ENCODE measurements around the gene C1orf210.

C1orf210 gene

DNA sequence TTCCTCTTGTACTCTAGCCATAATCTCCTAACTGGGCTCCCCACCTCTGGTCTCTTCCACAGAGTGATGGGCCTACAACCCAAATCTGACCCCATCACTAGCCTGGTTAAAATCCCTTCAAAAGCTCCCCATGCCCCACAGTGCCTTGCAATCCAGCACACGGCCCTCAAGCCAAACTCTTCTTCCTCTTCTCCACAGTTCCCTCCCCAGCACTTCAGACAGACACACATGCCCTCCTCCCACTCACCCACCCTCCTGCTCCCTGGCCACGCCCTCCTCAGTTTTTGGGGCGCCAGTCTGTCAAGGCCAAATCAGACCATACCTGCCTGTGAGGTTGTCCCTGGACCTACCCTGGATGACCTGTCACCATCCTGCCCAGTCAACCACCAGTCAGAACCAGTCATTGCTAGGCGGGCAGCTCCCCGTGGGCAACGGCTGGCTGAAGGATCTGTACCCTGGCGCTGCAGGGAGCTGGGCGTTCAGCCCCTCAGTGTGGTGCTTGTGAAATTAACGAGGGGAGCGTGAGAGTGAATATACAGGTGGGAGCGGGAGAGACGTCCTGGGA, 753 bp downstream of the C1orf210 start:
- POLR2A ChIA-PET = no interaction called here
- CTCF ChIA-PET = interaction anchor here (0.8 kb wide), 1 partner anchor 9 kb away, joined by 3 read pairs; no protein-coding TSS in a partner anchor
- no peak overlapping the region for H3K4me3 ChIP-seq (ENCODE audit: low read depth, low read length)
- TF ChIP-seq, protein P1, sequence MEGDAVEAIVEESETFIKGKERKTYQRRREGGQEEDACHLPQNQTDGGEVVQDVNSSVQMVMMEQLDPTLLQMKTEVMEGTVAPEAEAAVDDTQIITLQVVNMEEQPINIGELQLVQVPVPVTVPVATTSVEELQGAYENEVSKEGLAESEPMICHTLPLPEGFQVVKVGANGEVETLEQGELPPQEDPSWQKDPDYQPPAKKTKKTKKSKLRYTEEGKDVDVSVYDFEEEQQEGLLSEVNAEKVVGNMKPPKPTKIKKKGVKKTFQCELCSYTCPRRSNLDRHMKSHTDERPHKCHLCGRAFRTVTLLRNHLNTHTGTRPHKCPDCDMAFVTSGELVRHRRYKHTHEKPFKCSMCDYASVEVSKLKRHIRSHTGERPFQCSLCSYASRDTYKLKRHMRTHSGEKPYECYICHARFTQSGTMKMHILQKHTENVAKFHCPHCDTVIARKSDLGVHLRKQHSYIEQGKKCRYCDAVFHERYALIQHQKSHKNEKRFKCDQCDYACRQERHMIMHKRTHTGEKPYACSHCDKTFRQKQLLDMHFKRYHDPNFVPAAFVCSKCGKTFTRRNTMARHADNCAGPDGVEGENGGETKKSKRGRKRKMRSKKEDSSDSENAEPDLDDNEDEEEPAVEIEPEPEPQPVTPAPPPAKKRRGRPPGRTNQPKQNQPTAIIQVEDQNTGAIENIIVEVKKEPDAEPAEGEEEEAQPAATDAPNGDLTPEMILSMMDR (IDR thresholded peaks at IDR 0.05; ENCODE audit: insufficient read depth, low read length, missing control alignments) = no peak
- no peak for DNase-seq (ENCODE audit: low read depth, low spot score)

- H3K4me3 ChIP-seq (ENCODE audit: low read depth, low read length) = no peak overlapping the region
- TF ChIP-seq, protein P1 (IDR thresholded peaks at IDR 0.05; ENCODE audit: insufficient read depth, low read length, missing control alignments) = no peak
- ChIA-PET POLR2A (no interaction called here), CTCF (interaction anchor here (0.8 kb wide), 1 partner anchor 9 kb away, joined by 3 read pairs; no protein-coding TSS in a partner anchor)
- DNase-seq (ENCODE audit: low read depth, low spot score) = no peak
These were observed 1.3 kb downstream of the C1orf210 start for GRCh38 chr1:43284065-43284464.

DNA sequence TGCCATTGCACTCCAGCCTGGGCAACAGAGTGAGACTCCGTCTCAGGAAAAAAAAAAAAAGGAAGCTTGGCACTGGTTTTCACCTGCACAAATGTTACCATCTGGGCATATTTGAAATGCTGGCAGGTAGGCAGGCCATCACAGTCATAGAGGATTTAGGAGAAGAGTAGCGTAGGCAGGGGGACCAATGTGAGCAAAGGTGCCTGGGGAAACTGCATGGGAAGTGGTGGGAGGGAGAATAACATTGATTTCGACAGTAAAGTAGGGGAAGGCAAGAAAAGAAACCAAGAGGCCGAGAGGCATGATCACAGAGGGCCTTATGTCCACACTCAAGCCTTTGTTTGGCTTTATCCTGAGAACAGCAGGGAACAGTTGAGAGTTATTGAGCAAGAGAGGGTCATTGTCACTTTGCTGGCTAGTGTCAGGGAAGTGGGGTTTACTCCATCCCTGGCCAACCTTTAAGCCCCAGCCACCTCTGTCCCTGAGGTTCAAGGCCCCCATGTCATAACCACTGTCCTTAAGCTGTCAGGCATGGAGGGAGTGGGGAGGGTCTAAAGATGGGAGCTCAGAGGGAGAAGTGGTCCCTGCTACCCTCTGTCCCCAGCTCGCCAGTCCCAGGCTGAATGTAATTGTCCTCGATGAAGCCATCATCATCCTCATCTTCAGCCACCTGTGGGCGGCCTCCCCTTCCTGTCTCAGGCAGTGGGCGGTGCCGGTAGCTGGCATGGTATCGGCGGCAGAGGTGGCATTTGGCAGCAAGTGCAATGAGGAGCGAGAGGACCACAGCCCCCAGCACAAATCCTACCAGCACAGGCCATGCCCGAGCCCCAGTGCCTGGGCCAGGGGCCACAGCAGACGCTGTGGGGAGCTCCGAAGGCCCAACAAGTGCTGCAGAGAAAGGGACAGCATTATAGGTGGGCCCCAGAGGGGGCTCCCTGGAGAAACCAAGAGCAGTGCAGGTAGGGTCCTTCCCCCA, 2.9 kb downstream of the C1orf210 start:
- no peak overlapping the region for H3K4me3 ChIP-seq (ENCODE audit: low read depth, low read length)
- TF ChIP-seq, protein P1 (IDR thresholded peaks at IDR 0.05; ENCODE audit: insufficient read depth, low read length, missing control alignments) = no peak
- POLR2A ChIA-PET = no interaction called here
- CTCF ChIA-PET = interaction anchor here (1.1 kb wide), 2 partner anchors 44 to 47 kb away, joined by 3 read pairs; no protein-coding TSS in a partner anchor
- no peak for DNase-seq (ENCODE audit: low read depth, low spot score)

- POLR2A ChIA-PET = no interaction called here
- TF ChIP-seq, protein P1 (IDR thresholded peaks at IDR 0.05; ENCODE audit: insufficient read depth, low read length, missing control alignments) = no peak
- H3K4me3 ChIP-seq (ENCODE audit: low read depth, low read length) = no peak overlapping the region
- DNase-seq (ENCODE audit: low read depth, low spot score) = no peak
- CTCF ChIA-PET = interaction anchor here (1.1 kb wide), 1 partner anchor 8 kb away, joined by 3 read pairs; no protein-coding TSS in a partner anchor
These were observed 4.7 kb downstream of the C1orf210 start for GRCh38 chr1:43280692-43281091.

DNA sequence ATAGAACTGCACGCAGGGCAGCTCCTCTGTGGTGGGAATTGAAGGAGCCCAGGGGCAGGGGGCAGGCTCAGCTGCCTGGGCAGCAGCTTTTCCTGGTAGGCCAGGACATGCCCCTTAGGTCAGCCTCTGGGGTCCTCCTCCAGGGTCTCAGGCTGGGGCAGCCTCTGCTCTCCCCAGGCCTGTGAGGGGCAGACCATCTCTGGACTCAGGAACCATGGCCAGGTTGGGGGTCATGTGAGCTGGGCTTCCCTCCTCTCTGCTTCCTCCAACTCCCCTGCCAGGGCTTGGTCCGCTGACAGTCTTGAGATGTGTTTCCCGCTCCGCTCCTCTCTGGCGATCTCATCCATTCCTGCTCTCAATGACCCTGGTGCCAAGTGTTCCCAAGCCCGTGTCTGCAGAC, 5.7 kb downstream of the C1orf210 start:
- H3K4me3 ChIP-seq (ENCODE audit: low read depth, low read length) = no peak overlapping the region
- ChIA-PET POLR2A (no interaction called here), CTCF (interaction anchor here (0.7 to 1.1 kb wide), 2 partner anchors 9 to 78 kb away, joined by 3 read pairs; no protein-coding TSS in a partner anchor)
- TF ChIP-seq, protein P1 (IDR thresholded peaks at IDR 0.05; ENCODE audit: insufficient read depth, low read length, missing control alignments) = no peak
- DNase-seq (ENCODE audit: low read depth, low spot score) = no peak

DNA sequence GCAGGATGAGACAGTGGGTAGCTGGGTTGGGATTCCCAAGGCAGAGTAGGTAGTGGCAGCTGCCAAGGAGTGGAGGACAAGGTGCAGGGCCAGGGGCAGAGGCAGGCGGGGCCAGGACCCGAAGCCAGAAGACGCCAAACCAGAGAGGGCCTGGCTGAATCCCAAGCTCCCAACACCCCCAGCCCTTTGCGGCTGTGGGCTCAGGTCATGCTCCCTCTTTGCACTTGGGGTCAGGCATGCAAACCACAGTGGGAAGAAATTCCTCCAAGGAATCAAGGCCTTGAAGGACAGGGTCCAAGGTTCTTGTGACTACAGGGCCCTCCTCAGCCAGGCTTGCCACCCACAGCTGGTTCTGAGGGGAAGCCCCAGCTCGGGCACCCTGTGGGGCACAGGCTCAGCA, 6.2 kb downstream of the C1orf210 start:
- no peak for DNase-seq (ENCODE audit: low read depth, low spot score)
- TF ChIP-seq, protein P1 (IDR thresholded peaks at IDR 0.05; ENCODE audit: insufficient read depth, low read length, missing control alignments) = no peak
- CTCF ChIA-PET = no interaction called here
- no peak overlapping the region for H3K4me3 ChIP-seq (ENCODE audit: low read depth, low read length)
- POLR2A ChIA-PET = no interaction called here
